GM18907 (cell line): Measurements from ENCODE around the gene CYP1A2.
A peak's percentile ranks its signal among the peaks of the same experiment; 100 is the strongest.
"Not testable (repeated sequence)": the region's sequence is repeated elsewhere in the genome, so short reads cannot be mapped to it uniquely, and the experiment has no call there.

ENCODE experiments used
- ATAC-seq: cut with Tn5 transposase; IDR thresholded peaks from one replicate; pipeline ENCODE4 v1.9.1; 2021; ENCODE audit warnings: mild to moderate bottlenecking, moderate library complexity; ENCODE audit not compliant: unreplicated experiment

CYP1A2 gene

GRCh38 chr15:74775132-74775562, 26.5 kb downstream of the CYP1A2 start:
- no peak for ATAC-seq

GRCh38 chr15:74775894-74776293, 27.2 kb downstream of the CYP1A2 start:
- no peak for ATAC-seq

GRCh38 chr15:74776821-74777768, 28.4 kb downstream of the CYP1A2 start:
- ATAC-seq: peak; percentile 49

- peak; percentile 6 for ATAC-seq
Observed at GRCh38 chr15:74777769-74778598, 29.3 kb downstream of the CYP1A2 start.

GRCh38 chr15:74778599-74778970, 29.9 kb downstream of the CYP1A2 start:
- ATAC-seq: no peak

- ATAC-seq: no peak
Observed at GRCh38 chr15:74779162-74779648, 30.6 kb downstream of the CYP1A2 start.

- no peak for ATAC-seq
Observed at GRCh38 chr15:74780523-74781430, 32.1 kb downstream of the CYP1A2 start.

GRCh38 chr15:74781431-74782258, 33.0 kb downstream of the CYP1A2 start, which contains the start of gene CSK:
Gene CSK, plus strand, starts transcription at chr15:74782080. Its CDS starts 16,218 bp downstream, at chr15:74798298.
- ATAC-seq: peak; percentile 30

- ATAC-seq: peak; percentile 9
Observed at GRCh38 chr15:74782259-74783071, 33.8 kb downstream of the CYP1A2 start.

- ATAC-seq: no peak
Observed at GRCh38 chr15:74783072-74783807, 34.6 kb downstream of the CYP1A2 start.

- no peak for ATAC-seq
Observed at GRCh38 chr15:74783808-74784175, 35.1 kb downstream of the CYP1A2 start.

GRCh38 chr15:74784426-74785193, 36.0 kb downstream of the CYP1A2 start:
- ATAC-seq: no peak

- no peak for ATAC-seq
Observed at GRCh38 chr15:74785194-74786032, 36.8 kb downstream of the CYP1A2 start.

GRCh38 chr15:74786081-74786480, 37.4 kb downstream of the CYP1A2 start:
- ATAC-seq: not testable (repeated sequence)

GRCh38 chr15:74786551-74787165, 38.0 kb downstream of the CYP1A2 start:
- ATAC-seq: no peak
